ENCODE results near the gene MLYCD. TPM values are rescaled to one million over a fixed set of nuclear protein-coding genes. Genes with fewer than 3 reads are reported as not detected.

MLYCD gene
- total RNA-seq, 1 experiment from 2014 or later: 3.9 TPM

GRCh38 chr16:83890359-83890758, 8.6 kb upstream of the MLYCD start:
- in situ Hi-C loops (cut with HindIII; ENCODE audit: low pct_unique_long_range_greater_than_20kb, low sequenced_read_pairs): no loop called here
- no peak for DNase-seq (ENCODE audit: low read depth, low spot score)

DNA sequence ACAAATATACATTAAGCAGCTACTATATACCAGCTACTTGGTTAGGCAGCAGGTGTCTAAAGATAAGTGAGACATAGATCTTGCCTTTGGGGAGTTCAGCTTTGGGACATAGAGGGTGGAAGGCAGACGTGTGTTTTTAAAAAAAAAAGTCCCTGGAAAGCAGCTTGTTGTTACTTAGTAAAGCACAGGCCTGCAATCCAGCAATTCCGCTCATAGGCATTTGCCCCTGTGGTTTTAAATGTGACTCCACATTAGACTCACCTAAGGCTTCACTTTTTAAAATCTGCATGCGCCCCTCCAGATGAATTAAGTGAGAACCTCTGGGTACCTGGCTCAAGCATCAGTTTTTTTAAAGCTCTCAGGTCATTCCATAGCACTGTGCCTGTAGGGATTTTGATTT, 7.2 kb upstream of the MLYCD start:
- no peak for DNase-seq (ENCODE audit: low read depth, low spot score)
- in situ Hi-C loops (cut with HindIII; ENCODE audit: low pct_unique_long_range_greater_than_20kb, low sequenced_read_pairs): no loop called here

DNA sequence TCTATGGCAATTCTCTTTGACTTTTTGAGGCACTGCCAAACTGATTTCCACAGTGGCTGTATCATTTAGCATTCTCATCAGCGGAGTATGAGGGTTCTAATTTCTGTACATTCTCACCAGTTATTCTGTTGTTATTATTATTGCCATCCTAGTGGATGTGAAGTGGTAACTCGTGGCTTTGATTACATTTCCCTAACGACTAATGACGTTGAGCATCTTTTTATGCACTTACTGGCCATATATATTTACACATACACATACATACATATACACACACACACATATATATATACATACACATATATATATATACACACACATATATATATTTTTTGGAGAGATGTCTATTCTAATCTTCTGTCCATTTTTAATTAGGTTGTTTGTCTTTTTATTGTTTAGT, 3.7 kb upstream of the MLYCD start:
- in situ Hi-C loops (cut with HindIII; ENCODE audit: low pct_unique_long_range_greater_than_20kb, low sequenced_read_pairs): no loop called here

GRCh38 chr16:83895942-83896341, 3.0 kb upstream of the MLYCD start:
- in situ Hi-C loops (cut with HindIII; ENCODE audit: low pct_unique_long_range_greater_than_20kb, low sequenced_read_pairs): no loop called here
- no peak for DNase-seq (ENCODE audit: low read depth, low spot score)

More for the DNA sequence above, 3.7 kb upstream of the MLYCD start:
- peak; percentile 20 for DNase-seq (ENCODE audit: low read depth, low spot score)

DNA sequence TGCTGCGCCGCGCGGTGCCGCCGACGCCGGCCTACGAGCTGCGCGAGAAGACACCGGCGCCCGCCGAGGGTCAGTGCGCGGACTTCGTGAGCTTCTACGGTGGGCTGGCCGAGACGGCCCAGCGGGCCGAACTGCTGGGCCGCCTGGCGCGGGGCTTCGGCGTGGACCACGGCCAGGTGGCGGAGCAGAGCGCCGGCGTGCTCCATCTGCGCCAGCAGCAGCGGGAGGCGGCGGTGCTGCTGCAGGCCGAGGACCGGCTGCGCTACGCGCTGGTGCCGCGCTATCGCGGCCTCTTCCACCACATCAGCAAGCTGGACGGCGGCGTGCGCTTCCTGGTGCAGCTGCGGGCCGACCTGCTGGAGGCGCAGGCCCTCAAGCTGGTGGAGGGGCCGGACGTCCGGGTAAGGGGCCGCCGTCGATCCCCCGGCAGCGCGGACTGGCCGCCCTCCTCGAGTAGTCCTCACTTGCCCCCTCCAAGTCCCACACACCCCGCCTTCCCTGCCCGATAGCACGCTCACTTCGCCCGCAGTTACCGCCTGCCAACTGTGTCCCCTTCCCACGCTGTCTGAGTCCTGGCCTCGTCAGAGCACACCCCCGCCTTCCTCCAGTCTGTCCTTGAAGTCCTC, 470 bp downstream of the MLYCD start:
- DNase-seq (ENCODE audit: low read depth, low spot score): no peak
- in situ Hi-C loops (cut with HindIII; ENCODE audit: low pct_unique_long_range_greater_than_20kb, low sequenced_read_pairs): no loop called here

DNA sequence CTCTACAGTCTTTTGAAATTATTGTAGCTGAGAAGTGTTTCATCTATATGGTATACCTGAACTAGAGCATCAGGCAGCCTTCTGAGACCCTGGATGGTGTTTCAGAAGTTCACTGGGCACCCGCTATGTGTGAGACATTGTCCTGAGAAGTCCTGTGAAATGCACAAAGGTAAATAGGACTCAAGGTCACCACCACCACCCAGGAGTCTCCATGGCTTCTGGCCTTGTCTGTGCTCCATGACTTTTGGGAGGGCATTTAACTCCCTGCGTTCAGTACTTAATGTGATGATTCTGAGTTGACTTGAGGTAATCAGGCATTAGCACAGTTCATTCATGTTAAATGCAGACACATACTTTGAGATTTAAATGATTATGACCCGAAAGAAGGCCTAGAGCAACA, 1.1 kb downstream of the MLYCD start:
- in situ Hi-C loops (cut with HindIII; ENCODE audit: low pct_unique_long_range_greater_than_20kb, low sequenced_read_pairs): no loop called here
- no peak for DNase-seq (ENCODE audit: low read depth, low spot score)

DNA sequence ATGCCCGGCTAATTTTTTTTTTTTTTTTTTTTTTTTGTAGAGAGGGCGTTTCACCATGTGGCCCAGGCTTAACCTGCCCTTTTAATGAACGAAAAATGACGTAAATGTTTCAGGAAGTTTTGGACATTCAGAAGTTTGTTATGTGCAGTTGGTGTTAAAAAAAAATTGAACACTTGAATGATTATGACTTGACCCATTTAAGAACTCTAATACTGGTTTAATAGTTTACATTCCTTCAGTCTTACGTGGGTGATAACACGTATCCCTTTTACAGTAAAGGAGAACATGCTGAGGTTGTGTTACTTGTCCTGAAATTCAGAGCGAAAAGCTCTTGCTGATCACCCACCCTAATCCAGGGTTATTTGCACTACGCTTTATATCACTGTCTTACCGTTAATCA, 1.7 kb downstream of the MLYCD start:
- DNase-seq (ENCODE audit: low read depth, low spot score): no peak
- in situ Hi-C loops (cut with HindIII; ENCODE audit: low pct_unique_long_range_greater_than_20kb, low sequenced_read_pairs): no loop called here

DNA sequence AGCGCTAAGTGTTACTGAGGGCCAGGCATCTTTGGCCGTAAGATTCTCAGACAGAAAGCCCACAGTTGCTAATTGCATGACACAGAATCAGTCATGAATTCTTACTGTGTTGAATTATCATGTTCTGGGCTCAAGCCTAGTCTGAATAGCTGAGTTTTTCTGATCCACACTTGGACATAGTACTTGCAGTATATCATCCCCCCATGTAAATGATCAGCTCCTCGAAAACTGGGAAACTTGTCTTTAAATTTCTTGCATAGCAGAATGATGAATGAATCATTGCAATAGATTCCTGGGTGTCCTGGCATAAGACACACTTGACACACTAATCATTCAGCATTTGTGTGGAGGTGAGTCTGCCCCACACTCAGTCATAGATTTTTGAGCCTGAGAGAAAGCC, 2.2 kb downstream of the MLYCD start:
- DNase-seq (ENCODE audit: low read depth, low spot score): no peak
- in situ Hi-C loops (cut with HindIII; ENCODE audit: low pct_unique_long_range_greater_than_20kb, low sequenced_read_pairs): no loop called here

GRCh38 chr16:83903751-83904150, 4.8 kb downstream of the MLYCD start:
- in situ Hi-C loops (cut with HindIII; ENCODE audit: low pct_unique_long_range_greater_than_20kb, low sequenced_read_pairs): no loop called here
- DNase-seq (ENCODE audit: low read depth, low spot score): no peak

DNA sequence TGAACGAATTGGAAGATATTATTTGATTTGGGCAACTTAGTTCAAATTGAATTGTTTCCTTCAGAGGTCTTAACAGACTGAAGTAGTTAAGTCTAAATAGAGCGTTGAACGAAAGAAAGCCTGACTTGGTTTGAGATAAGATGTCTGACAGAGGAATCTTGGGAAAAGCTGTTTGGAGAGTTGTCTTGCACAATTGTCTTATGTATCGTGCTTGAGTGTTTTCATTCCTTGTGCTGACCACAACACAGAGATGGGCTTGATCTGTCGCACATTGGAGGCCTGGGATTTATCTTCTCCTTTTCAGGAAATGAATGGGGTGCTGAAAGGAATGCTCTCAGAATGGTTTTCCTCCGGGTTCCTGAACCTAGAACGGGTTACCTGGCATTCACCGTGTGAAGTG, 7.8 kb downstream of the MLYCD start:
- DNase-seq (ENCODE audit: low read depth, low spot score): no peak
- in situ Hi-C loops (cut with HindIII; ENCODE audit: low pct_unique_long_range_greater_than_20kb, low sequenced_read_pairs): no loop called here

- in situ Hi-C loops (cut with HindIII; ENCODE audit: low pct_unique_long_range_greater_than_20kb, low sequenced_read_pairs): no loop called here
- DNase-seq (ENCODE audit: low read depth, low spot score): no peak
Measured at GRCh38 chr16:83907111-83907510, 8.2 kb downstream of the MLYCD start.

- in situ Hi-C loops (cut with HindIII; ENCODE audit: low pct_unique_long_range_greater_than_20kb, low sequenced_read_pairs): no loop called here
Measured at GRCh38 chr16:83907631-83908250, 8.8 kb downstream of the MLYCD start.

DNA sequence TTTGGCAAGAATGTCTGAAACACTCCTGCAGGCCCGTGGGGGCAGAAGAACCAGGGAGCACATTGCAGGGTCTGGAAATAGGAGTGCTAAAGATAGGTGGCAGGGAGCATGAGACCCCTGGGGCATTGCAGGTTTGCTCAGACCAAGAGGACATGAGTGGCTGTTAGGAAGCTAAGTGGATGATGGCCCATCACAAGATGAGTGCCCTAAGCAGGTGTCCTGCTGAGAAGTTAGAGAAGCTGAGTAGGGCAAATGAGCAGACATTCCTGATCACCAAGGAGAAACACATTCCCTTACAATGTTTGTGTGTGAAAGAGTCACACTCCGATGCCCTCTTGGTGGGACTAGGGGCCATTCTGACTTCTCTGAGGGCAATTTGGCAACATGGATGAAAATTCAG, 9.9 kb downstream of the MLYCD start:
- DNase-seq (ENCODE audit: low read depth, low spot score): no peak
- in situ Hi-C loops (cut with HindIII; ENCODE audit: low pct_unique_long_range_greater_than_20kb, low sequenced_read_pairs): no loop called here

More at GRCh38 chr16:83907631-83908250, 8.8 kb downstream of the MLYCD start:
- peak; percentile 79 for DNase-seq (ENCODE audit: low read depth, low spot score)

DNA sequence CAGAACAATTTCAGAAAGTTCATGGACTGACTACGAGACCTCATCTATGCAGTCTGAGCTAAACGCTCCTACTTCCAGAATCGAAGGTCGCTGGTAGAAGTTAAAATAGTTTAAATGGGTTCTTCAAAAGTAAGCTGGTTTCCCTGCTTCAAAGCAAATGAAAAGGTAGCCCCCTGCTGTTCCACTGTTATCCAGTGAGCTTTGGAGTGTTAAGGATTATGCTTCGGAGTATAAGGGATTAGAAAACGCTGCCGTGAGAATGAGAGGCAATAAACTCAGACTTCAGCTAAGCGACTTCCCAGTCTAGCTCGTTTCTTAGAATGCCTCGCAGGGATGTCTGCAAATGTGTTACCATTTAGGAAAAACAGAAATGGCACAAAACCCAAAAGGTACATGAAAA, 12.4 kb downstream of the MLYCD start:
- DNase-seq (ENCODE audit: low read depth, low spot score): no peak
- in situ Hi-C loops (cut with HindIII; ENCODE audit: low pct_unique_long_range_greater_than_20kb, low sequenced_read_pairs): no loop called here

GRCh38 chr16:83912519-83913244, 13.8 kb downstream of the MLYCD start:
- in situ Hi-C loops (cut with HindIII; ENCODE audit: low pct_unique_long_range_greater_than_20kb, low sequenced_read_pairs): no loop called here

GRCh38 chr16:83913245-83913633, 14.3 kb downstream of the MLYCD start:
- in situ Hi-C loops (cut with HindIII; ENCODE audit: low pct_unique_long_range_greater_than_20kb, low sequenced_read_pairs): no loop called here
- no peak for DNase-seq (ENCODE audit: low read depth, low spot score)

More at GRCh38 chr16:83912519-83913244, 13.8 kb downstream of the MLYCD start:
- no peak for DNase-seq (ENCODE audit: low read depth, low spot score)

DNA sequence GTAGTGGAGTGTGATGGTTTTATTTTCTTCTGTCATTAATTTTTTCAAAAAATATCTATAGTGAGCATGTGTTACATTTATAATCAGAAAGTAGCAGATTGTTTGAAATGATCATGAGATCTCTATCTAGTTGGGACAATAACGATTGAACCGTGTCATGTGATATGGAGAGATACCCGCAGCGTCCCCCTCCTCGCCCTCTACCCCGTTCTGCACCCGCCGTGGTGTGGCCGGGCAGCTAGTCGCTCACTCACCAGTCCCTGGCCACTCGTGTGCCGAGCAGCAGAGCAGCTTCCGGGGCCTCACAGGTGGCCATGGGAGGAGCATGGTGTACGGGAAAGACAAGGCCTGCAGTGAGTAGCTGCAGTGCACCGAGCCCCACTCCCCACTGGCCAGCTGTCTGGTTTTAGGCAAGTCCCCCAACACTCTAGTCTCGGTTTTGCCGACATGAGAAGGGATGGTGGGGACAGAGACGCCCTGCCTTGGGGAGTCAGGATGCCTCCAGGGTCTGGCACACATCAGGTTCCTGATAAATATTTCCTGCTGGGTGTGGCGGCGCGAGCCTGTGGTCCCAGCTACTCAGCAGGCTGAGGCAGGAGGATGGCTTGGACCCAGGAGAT, 15.3 kb downstream of the MLYCD start:
- no peak for DNase-seq (ENCODE audit: low read depth, low spot score)
- in situ Hi-C loops (cut with HindIII; ENCODE audit: low pct_unique_long_range_greater_than_20kb, low sequenced_read_pairs): no loop called here

DNA sequence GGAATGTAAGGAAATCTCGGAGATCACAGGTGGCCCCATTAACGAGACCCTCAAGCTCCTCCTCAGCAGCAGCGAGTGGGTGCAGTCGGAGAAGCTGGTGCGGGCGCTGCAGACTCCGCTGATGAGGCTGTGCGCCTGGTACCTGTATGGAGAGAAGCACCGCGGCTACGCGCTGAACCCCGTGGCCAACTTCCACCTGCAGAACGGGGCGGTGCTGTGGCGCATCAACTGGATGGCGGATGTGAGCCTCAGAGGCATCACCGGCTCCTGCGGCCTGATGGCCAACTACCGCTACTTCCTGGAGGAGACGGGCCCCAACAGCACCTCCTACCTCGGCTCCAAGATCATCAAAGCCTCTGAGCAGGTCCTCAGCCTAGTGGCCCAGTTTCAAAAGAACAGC, 16.2 kb downstream of the MLYCD start:
- in situ Hi-C loops (cut with HindIII; ENCODE audit: low pct_unique_long_range_greater_than_20kb, low sequenced_read_pairs): no loop called here
- DNase-seq (ENCODE audit: low read depth, low spot score): no peak

DNA sequence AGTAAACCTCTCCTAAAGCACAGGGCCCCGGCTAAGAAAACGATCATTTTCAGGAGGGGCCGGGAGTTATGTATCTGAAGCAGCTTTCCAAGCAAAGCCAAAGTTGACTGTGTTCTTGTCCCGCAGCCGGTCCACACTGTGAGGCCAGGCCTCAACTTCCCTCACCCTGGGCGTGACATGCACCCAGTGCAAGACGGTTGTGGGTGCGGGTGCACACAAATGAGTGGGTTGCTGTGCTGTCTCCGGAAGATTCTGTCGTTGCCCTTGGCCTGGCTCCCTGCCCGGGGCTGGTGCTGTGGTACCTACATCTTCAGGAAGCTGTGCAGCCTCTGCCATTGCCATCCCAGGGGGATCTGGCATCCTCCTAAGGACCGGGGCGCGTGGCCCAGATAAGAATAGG, 16.6 kb downstream of the MLYCD start:
- in situ Hi-C loops (cut with HindIII; ENCODE audit: low pct_unique_long_range_greater_than_20kb, low sequenced_read_pairs): no loop called here
- DNase-seq (ENCODE audit: low read depth, low spot score): no peak

Data from SK-MEL-5 (cell line).